Astrocyte (in vitro differentiated cells and primary cell): ENCODE results near the gene MYO5B. TPM values are rescaled to one million over a fixed set of nuclear protein-coding genes. Genes with fewer than 3 reads are reported as not detected.

Experiments
- DNase-seq: peaks from one replicate; pipeline ENCODE4 v3.0.0-alpha.2; 2010; ENCODE audit warnings: low read depth
- FAIRE-seq: peaks from 2 replicates; lab custom pipeline; 2011; peaks lifted over from hg19 to GRCh38; lab: Jason Lieb, UNC
- H2AFZ ChIP-seq: 2 replicates; pipeline ENCODE4 v1.6.0; 2012; ENCODE audit warnings: low read depth, low read length, inconsistent platforms
- H3K27ac ChIP-seq: 2 replicates; pipeline ENCODE4 v1.5.1; 2011; ENCODE audit warnings: low read depth, low read length, inconsistent platforms
- H3K27me3 ChIP-seq: 2 replicates; pipeline ENCODE4 v1.6.0; 2011; ENCODE audit warnings: low read length, inconsistent platforms; ENCODE audit not compliant: insufficient read depth
- H3K36me3 ChIP-seq: 2 replicates; pipeline ENCODE4 v1.5.1; 2011; ENCODE audit warnings: low read length, inconsistent platforms; ENCODE audit not compliant: insufficient read depth
- H3K4me1 ChIP-seq: 2 replicates; pipeline ENCODE4 v1.5.1; 2011; ENCODE audit warnings: low read length, inconsistent platforms; ENCODE audit not compliant: insufficient read depth
- H3K4me2 ChIP-seq: 2 replicates; pipeline ENCODE4 v1.6.0; 2012; ENCODE audit warnings: low read length, inconsistent platforms
- H3K4me3 ChIP-seq: 2 replicates; pipeline ENCODE4 v1.5.1; 2011; ENCODE audit warnings: low read depth, mild to moderate bottlenecking, low read length, inconsistent platforms; ENCODE audit not compliant: insufficient read depth
- H3K79me2 ChIP-seq: 2 replicates; pipeline ENCODE4 v1.6.0; 2012; ENCODE audit warnings: mild to moderate bottlenecking, low read length, inconsistent platforms; ENCODE audit not compliant: insufficient read depth
- H3K9ac ChIP-seq: 2 replicates; pipeline ENCODE4 v1.6.0; 2012; ENCODE audit warnings: mild to moderate bottlenecking, low read length, inconsistent platforms
- H3K9me3 ChIP-seq: 2 replicates; pipeline ENCODE4 v1.5.1; 2012; ENCODE audit warnings: low read depth, mild to moderate bottlenecking, low read length, inconsistent platforms; ENCODE audit not compliant: insufficient read depth
- H4K20me1 ChIP-seq: 2 replicates; pipeline ENCODE4 v1.6.0; 2012; ENCODE audit warnings: low read length, inconsistent platforms; ENCODE audit not compliant: insufficient read depth
- H3K27ac Mint-ChIP-seq: one replicate; pipeline ENCODE4 v1.8.0; 2021; ENCODE audit warnings: mild to moderate bottlenecking, mixed read lengths; ENCODE audit not compliant: unreplicated experiment
- H3K27me3 Mint-ChIP-seq: one replicate; pipeline ENCODE4 v1.8.0; 2021; ENCODE audit warnings: low read depth, mixed read lengths; ENCODE audit not compliant: unreplicated experiment
- H3K36me3 Mint-ChIP-seq: one replicate; pipeline ENCODE4 v1.8.0; 2021; ENCODE audit warnings: low read depth, mixed read lengths; ENCODE audit not compliant: unreplicated experiment
- H3K4me1 Mint-ChIP-seq: one replicate; pipeline ENCODE4 v1.8.0; 2021; ENCODE audit warnings: low read depth, mixed read lengths; ENCODE audit not compliant: unreplicated experiment
- H3K4me3 Mint-ChIP-seq: one replicate; pipeline ENCODE4 v1.8.0; 2021; ENCODE audit warnings: mild to moderate bottlenecking, moderate library complexity, mixed read lengths; ENCODE audit not compliant: unreplicated experiment
- H3K9me3 Mint-ChIP-seq: one replicate; pipeline ENCODE4 v1.8.0; 2021; ENCODE audit warnings: mild to moderate bottlenecking, mixed read lengths; ENCODE audit not compliant: unreplicated experiment
- CTCF ChIP-seq: IDR thresholded peaks from 2 replicates; pipeline ENCODE4 v1.5.1; 2011; ENCODE audit warnings: low read depth, mild to moderate bottlenecking, inconsistent platforms, low read length, moderate library complexity; ENCODE audit not compliant: insufficient read depth
- EZH2 ChIP-seq: IDR thresholded peaks from 2 replicates; pipeline ENCODE4 v1.6.1; 2012; ENCODE audit warnings: mild to moderate bottlenecking, low read length, inconsistent platforms; ENCODE audit not compliant: insufficient read depth
- total RNA-seq: library from RNA; stranded (reverse); gene quantifications from 2 replicates; pipeline ENCODE4 v1.2.1, GENCODE V29; 2021

MYO5B gene
- total RNA-seq, 1 donor from 2014 or later, result 8.3 TPM

GRCh38 chr18:50080316-50080715, 114.6 kb downstream of the MYO5B start:
- H3K27ac ChIP-seq, result no peak overlapping the region
- TF ChIP-seq EZH2 (no peak), CTCF (no peak)
- Mint-ChIP-seq H3K4me1 (peaks cover 18% of the 10 kb centered on the region), H3K27ac (no peak overlapping the region), H3K4me3 (no peak overlapping the region), H3K36me3 (no peaks in the 10 kb centered on the region), H3K27me3 (no peaks in the 10 kb centered on the region), H3K9me3 (peaks cover 4% of the 10 kb centered on the region)
- H2AFZ ChIP-seq, result no peak overlapping the region
- H3K36me3 ChIP-seq, result no peaks in the 10 kb centered on the region
- no peaks in the 10 kb centered on the region for H3K79me2 ChIP-seq
- no peak for FAIRE-seq
- H3K9me3 ChIP-seq, result no peaks in the 10 kb centered on the region
- H3K4me3 ChIP-seq, result no peak overlapping the region
- no peak overlapping the region for H3K4me2 ChIP-seq
- peaks cover 2% of the 10 kb centered on the region for H3K27me3 ChIP-seq
- no peak for DNase-seq
- H4K20me1 ChIP-seq, result no peaks in the 10 kb centered on the region
- H3K9ac ChIP-seq, result no peak overlapping the region
- H3K4me1 ChIP-seq, result peaks cover 5% of the 10 kb centered on the region

- DNase-seq, result no peak
- no peak for FAIRE-seq
- H3K4me1 ChIP-seq, result peaks cover 5% of the 10 kb centered on the region
- Mint-ChIP-seq H3K27me3 (no peaks in the 10 kb centered on the region), H3K9me3 (peaks cover 4% of the 10 kb centered on the region), H3K27ac (no peak overlapping the region), H3K36me3 (no peaks in the 10 kb centered on the region), H3K4me1 (peaks cover 18% of the 10 kb centered on the region), H3K4me3 (no peak overlapping the region)
- no peaks in the 10 kb centered on the region for H3K36me3 ChIP-seq
- H3K9ac ChIP-seq, result no peak overlapping the region
- H3K27ac ChIP-seq, result no peak overlapping the region
- H3K27me3 ChIP-seq, result peaks cover 2% of the 10 kb centered on the region
- no peaks in the 10 kb centered on the region for H3K79me2 ChIP-seq
- TF ChIP-seq CTCF, result no peak
- no peak for TF ChIP-seq EZH2
- no peak overlapping the region for H3K4me3 ChIP-seq
- H3K4me2 ChIP-seq, result no peak overlapping the region
- H4K20me1 ChIP-seq, result no peaks in the 10 kb centered on the region
- H2AFZ ChIP-seq, result no peak overlapping the region
- H3K9me3 ChIP-seq, result no peaks in the 10 kb centered on the region
Observed at GRCh38 chr18:50079571-50080295, 115.2 kb downstream of the MYO5B start.

GRCh38 chr18:50076277-50076676, 118.7 kb downstream of the MYO5B start:
- Histone ChIP-seq H3K27ac (no peak overlapping the region), H3K4me2 (no peak overlapping the region), H3K36me3 (no peaks in the 10 kb centered on the region), H3K9ac (no peak overlapping the region), H3K9me3 (no peaks in the 10 kb centered on the region), H2AFZ (peak overlapping the region; percentile 45), H3K4me1 (peaks cover 5% of the 10 kb centered on the region), H4K20me1 (no peaks in the 10 kb centered on the region), H3K79me2 (no peaks in the 10 kb centered on the region), H3K4me3 (no peak overlapping the region), H3K27me3 (no peaks in the 10 kb centered on the region)
- Mint-ChIP-seq H3K4me1 (peaks cover 21% of the 10 kb centered on the region), H3K27me3 (no peaks in the 10 kb centered on the region), H3K9me3 (peaks cover 3% of the 10 kb centered on the region), H3K27ac (no peak overlapping the region), H3K36me3 (no peaks in the 10 kb centered on the region), H3K4me3 (no peak overlapping the region)
- DNase-seq (no peak), FAIRE-seq (no peak)
- TF ChIP-seq EZH2 (no peak), CTCF (no peak)
